ENCODE data around the gene SPAG6.
A peak's percentile ranks its signal among the peaks of the same experiment; 100 is the strongest.

The SPAG6 gene

GRCh38 chr10:22325272-22326144 is 19.8 kb upstream of the SPAG6 start (continued):
- TF ChIP-seq ZNF501 (tag by site-specific recombination; IDR thresholded peaks at IDR 0.05) (no peak), ZNF37A (tag by site-specific recombination; IDR thresholded peaks at IDR 0.05) (no peak), SP2 (tag by site-specific recombination; IDR thresholded peaks at IDR 0.05) (peak; percentile 26), BCL11A (tag by site-specific recombination; IDR thresholded peaks at IDR 0.05; ENCODE audit: low read depth) (no peak), ZNF335 (tag by site-specific recombination; conservative IDR thresholded peaks at IDR 0.05) (peak; percentile 56; the same call in 1 of the 2 replicates), ZNF121 (tag by site-specific recombination; IDR thresholded peaks at IDR 0.05) (no peak), ZNF324 (tag by site-specific recombination; IDR thresholded peaks at IDR 0.05) (no peak), ZNF837 (tag by site-specific recombination; IDR thresholded peaks at IDR 0.05) (no peak), HOXD13 (CRISPR knock-in tag; IDR thresholded peaks at IDR 0.05; ENCODE audit: borderline replicate concordance) (no peak), ZNF785 (tag by site-specific recombination; IDR thresholded peaks at IDR 0.05) (no peak), ZFP37 (tag by site-specific recombination; IDR thresholded peaks at IDR 0.05) (no peak), ZNF670 (tag by site-specific recombination; IDR thresholded peaks at IDR 0.05; ENCODE audit: low read depth) (no peak), ZNF426 (tag by site-specific recombination; IDR thresholded peaks at IDR 0.05) (no peak), ZNF529 (tag by site-specific recombination; IDR thresholded peaks at IDR 0.05; ENCODE audit: insufficient replicate concordance) (no peak), ZNF658 (tag by site-specific recombination; IDR thresholded peaks at IDR 0.05) (no peak), TSHZ1 (tag by site-specific recombination; IDR thresholded peaks at IDR 0.05; ENCODE audit: borderline replicate concordance) (no peak), ZNF140 (tag by site-specific recombination; IDR thresholded peaks at IDR 0.05) (no peak), ZNF157 (tag by site-specific recombination; IDR thresholded peaks at IDR 0.05) (no peak), ZNF704 (tag by site-specific recombination; IDR thresholded peaks at IDR 0.05) (peak; percentile 90), ZNF26 (tag by site-specific recombination; IDR thresholded peaks at IDR 0.05) (no peak), ZNF292 (tag by site-specific recombination; IDR thresholded peaks at IDR 0.05; ENCODE audit: borderline replicate concordance, low read depth) (no peak), ZNF561 (tag by site-specific recombination; IDR thresholded peaks at IDR 0.05; ENCODE audit: borderline replicate concordance) (peak; percentile 69; the same call in 1 of the 2 replicates), GFI1B (tag by site-specific recombination; IDR thresholded peaks at IDR 0.05) (no peak), ZEB2 (tag by site-specific recombination; IDR thresholded peaks at IDR 0.05) (no peak), ZNF184 (tag by site-specific recombination; IDR thresholded peaks at IDR 0.05) (no peak), ZNF18 (tag by site-specific recombination; IDR thresholded peaks at IDR 0.05) (no peak), ZNF416 (tag by site-specific recombination; IDR thresholded peaks at IDR 0.05) (no peak), GLIS1 (tag by site-specific recombination; IDR thresholded peaks at IDR 0.05) (no peak; the same call in 1 of the 2 replicates), ZNF664 (tag by site-specific recombination; IDR thresholded peaks at IDR 0.05) (no peak), ZIC2 (tag by site-specific recombination; IDR thresholded peaks at IDR 0.05) (no peak), ZNF354C (tag by site-specific recombination; IDR thresholded peaks at IDR 0.05; ENCODE audit: borderline replicate concordance, low read depth) (no peak), ZNF239 (tag by site-specific recombination; IDR thresholded peaks at IDR 0.05) (no peak), ZNF76 (tag by site-specific recombination; IDR thresholded peaks at IDR 0.05; ENCODE audit: borderline replicate concordance, low read depth) (no peak)

All from HEK293 (cell line).